ENCODE results near the gene RNF227.
"Not testable (repeated sequence)": the region's sequence is repeated elsewhere in the genome, so short reads cannot be mapped to it uniquely, and the experiment has no call there.

RNF227 gene

DNA sequence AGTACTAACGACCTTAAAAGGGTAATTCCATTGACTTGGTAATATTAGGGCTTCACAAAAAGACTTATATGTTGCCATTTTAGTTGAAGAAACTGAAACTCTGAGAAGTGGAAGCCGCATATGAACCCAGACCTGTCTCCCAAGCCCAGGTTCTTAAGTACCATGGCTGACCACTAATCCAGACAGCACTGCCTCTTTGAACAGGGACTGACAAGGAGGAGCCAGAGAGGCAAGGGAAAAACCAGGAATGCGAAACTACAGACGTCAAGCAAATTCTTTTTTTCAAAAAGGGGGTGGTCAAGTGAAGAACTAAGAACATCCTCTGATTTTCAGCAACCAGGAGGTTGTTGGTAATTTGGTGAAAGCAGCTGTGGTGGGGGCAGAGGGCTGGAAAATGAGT lies 43.0 kb downstream of the RNF227 start:
- Histone ChIP-seq H3K4me2 (ENCODE audit: low read length) (no peak overlapping the region), H3K9ac (ENCODE audit: low read depth, low read length) (no peak overlapping the region), H3K4me1 (ENCODE audit: control insufficient read depth, insufficient read depth, low read length) (no peaks in the 10 kb centered on the region), H3K36me3 (ENCODE audit: insufficient read depth, low read length) (peaks cover 21% of the 10 kb centered on the region), H3K9me3 (replicated peaks; ENCODE audit: low read length) (no peaks in the 10 kb centered on the region), H3K4me3 (ENCODE audit: low read length) (no peak overlapping the region), H3K27me3 (ENCODE audit: control insufficient read depth, insufficient read depth, low read length) (no peaks in the 10 kb centered on the region)

DNA sequence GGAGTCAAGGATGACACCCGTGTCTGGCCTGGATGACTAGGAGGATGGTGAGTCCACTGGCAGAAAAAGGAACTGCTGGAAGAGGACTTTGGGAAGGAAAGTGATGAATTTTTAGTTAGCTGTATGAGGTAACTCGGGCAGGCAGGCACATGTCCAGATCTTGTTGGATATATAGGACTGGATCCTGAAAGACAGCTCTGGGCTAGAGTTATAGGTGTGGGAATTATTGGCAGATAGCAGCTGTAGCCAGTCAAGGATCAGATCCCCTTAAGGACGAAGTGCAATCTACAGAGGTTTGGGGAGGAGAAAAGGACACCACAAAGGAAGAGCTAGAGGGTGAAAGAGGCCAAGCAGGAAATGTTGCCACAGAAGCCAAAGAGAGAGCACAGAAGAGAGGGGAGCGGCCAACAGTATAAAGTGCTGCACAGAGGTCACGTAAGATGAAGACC lies 48.2 kb downstream of the RNF227 start:
- Histone ChIP-seq H3K4me2 (ENCODE audit: low read length) (no peak overlapping the region), H3K4me1 (ENCODE audit: control insufficient read depth, insufficient read depth, low read length) (no peaks in the 10 kb centered on the region), H3K9me3 (replicated peaks; ENCODE audit: low read length) (no peaks in the 10 kb centered on the region), H3K9ac (ENCODE audit: low read depth, low read length) (no peak overlapping the region), H3K36me3 (ENCODE audit: insufficient read depth, low read length) (peaks cover 21% of the 10 kb centered on the region), H3K4me3 (ENCODE audit: low read length) (no peak overlapping the region), H3K27me3 (ENCODE audit: control insufficient read depth, insufficient read depth, low read length) (no peaks in the 10 kb centered on the region)

DNA sequence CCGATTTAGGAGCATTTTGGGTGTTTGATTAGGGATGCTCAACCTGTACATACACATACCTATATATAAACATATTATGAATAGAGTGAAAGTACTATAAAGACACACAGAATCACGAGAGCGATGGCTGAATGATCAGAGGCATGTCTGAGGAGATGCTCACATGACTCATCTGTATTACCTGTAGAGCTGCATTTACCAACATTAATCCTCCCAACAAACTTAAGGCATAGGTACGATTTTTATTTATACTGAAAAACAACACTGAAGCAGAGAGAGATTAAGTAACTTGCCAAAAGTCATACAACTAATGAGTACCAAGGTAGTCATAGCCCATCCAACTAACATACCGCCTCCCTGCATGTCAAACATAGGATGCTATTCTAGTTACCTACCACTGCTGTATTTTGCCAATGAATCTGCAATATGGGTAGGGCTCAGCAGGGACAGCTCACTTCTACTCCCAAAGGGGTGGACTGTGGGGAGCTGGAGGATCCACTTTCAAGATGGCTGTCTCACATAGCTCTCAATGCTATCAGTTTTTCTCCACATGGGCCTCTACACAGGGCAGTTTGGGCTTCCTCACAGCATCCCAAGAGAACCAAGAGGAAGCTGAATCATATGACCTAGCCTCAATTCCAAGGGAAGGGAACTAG lies 51.0 kb downstream of the RNF227 start:
- peaks cover 13% of the 10 kb centered on the region for H3K36me3 ChIP-seq (ENCODE audit: insufficient read depth, low read length)
- no peaks in the 10 kb centered on the region for H3K27me3 ChIP-seq (ENCODE audit: control insufficient read depth, insufficient read depth, low read length)
- no peaks in the 10 kb centered on the region for H3K9me3 ChIP-seq (replicated peaks; ENCODE audit: low read length)
- no peak overlapping the region for H3K4me2 ChIP-seq (ENCODE audit: low read length)
- no peaks in the 10 kb centered on the region for H3K4me1 ChIP-seq (ENCODE audit: control insufficient read depth, insufficient read depth, low read length)
- H3K9ac ChIP-seq (ENCODE audit: low read depth, low read length), result no peak overlapping the region
- H3K4me3 ChIP-seq (ENCODE audit: low read length), result no peak overlapping the region

DNA sequence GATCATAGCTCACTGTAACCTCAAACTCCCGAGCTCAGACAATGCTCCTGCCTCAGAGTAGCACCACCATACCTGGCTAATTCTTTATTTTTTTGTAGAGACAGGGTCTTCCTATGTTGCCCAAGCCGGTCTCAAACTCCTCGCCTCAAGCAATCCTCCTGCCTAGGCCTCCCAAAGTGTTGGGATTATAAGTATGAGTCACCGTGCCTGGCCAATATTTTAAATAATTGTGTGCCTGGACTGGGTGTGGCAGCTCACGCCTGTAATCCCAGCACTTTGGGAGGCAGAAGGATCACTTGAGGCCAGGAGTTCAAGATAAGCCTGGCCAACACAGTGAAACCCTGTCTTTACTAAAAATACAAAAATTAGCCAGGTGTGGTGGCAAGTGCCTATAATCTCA lies 51.7 kb downstream of the RNF227 start:
- not testable (repeated sequence) for H3K4me3 ChIP-seq (ENCODE audit: low read length); H3K9me3 ChIP-seq (replicated peaks; ENCODE audit: low read length); H3K27me3 ChIP-seq (ENCODE audit: control insufficient read depth, insufficient read depth, low read length); H3K9ac ChIP-seq (ENCODE audit: low read depth, low read length); H3K4me2 ChIP-seq (ENCODE audit: low read length); H3K4me1 ChIP-seq (ENCODE audit: control insufficient read depth, insufficient read depth, low read length)
- peaks cover 13% of the 10 kb centered on the region for H3K36me3 ChIP-seq (ENCODE audit: insufficient read depth, low read length)

Small RNAs within 50 kb of the gene (small RNA-seq; reads per million reads assigned to genes)
- gene SCARNA21, result 3.1 reads per million, percentile 77 among the genes with 10 or more reads in this experiment

Measured in skeletal muscle satellite cell (primary cell).